ENCODE results near the gene EXOC6B.
A peak's percentile ranks its signal among the peaks of the same experiment; 100 is the strongest.
"Not testable (repeated sequence)": the region's sequence is repeated elsewhere in the genome, so short reads cannot be mapped to it uniquely, and the experiment has no call there.

The EXOC6B gene

DNA sequence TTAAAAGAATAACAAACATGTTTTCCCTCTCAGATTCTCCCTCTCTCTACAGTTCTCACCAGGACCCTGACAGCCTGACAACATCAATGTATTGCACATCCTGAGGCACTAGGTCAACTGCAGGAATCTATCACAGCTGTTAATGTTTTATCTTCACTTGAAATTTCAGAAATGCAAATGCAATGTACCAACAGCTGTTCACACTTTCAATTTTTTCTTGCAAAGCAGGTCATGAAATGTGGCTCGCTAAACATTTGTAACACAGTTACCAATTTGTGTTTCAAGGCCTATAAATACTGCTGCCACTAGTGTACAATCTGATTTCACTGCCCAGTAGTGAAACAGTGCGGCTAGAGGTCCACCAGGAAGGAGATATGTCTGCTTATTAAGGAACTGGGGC lies 147.8 kb downstream of the EXOC6B start:
- DNase-seq (ENCODE audit: low spot score): no peak

DNA sequence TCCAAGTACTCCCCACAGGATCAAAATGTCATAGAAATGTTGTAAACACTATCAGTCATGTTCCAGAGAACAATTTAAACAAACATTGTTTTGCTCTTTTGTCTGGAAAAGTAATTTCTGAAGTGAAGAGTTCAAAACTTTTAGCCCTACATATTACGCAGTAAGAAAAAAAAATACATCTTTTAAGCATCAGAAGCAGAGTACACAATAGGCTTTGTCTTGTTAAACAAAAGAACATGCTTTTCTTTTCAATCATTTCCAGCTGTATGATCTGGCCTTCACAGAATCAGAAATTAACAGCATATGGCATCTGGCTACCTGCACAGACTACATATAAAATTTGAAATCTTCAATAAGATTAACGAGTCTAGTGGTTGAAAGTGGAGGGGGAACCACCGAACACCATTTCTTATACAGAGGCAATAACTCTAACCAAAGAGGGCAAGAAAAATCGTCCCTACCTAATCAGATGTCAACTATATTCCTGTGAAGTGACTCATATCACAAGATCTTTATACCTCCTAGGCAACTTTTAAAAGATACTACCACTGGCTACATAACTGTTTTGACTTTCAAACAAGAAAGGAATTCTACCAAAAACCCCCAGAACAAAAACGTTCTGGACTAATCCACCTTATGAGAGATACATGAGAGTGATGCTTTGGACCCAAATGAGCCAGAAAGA lies 149.3 kb downstream of the EXOC6B start:
- DNase-seq (ENCODE audit: low spot score): no peak

DNA sequence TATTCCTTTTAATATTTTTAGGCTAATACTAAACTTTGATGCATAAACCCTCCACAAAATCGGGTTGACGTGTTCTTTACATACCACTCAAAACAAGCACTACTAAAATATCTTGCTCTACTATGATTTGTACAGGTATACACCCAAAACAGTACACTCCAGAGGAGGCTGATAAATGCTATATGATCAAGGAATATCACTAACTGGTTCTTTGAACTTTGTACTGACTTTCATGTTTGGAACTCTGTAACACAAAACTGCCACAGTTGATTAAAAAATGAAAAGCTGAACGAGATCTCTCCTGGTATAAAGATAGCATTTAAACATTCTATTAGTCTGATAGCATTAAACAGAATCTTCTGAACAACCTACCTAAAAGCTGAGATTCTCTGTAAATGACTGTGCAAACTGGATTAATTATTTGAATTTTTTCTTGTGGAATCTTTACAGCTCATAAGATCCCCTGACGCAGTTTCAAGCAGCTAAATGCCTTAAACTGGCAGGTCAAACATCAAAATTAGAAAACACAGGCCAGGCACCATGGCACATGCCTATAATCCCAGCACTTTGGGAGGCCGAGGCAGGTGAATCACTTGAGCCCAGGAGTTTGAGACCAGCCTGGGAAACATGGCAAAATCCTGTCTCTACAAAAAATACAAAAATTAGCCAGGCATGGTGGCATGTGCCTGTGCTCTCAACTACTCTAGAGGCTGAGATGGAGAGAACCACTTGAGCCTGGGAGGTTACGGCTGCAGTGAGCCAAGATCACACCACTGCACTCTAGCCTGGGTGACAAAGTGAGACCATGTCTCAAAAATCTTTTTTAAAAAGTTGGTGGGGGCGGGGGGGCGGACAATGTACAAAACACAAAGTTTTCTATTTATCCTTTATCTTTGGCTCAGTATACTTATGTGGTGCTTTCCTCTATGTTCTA lies 150.6 kb downstream of the EXOC6B start:
- DNase-seq (ENCODE audit: low spot score): no peak

DNA sequence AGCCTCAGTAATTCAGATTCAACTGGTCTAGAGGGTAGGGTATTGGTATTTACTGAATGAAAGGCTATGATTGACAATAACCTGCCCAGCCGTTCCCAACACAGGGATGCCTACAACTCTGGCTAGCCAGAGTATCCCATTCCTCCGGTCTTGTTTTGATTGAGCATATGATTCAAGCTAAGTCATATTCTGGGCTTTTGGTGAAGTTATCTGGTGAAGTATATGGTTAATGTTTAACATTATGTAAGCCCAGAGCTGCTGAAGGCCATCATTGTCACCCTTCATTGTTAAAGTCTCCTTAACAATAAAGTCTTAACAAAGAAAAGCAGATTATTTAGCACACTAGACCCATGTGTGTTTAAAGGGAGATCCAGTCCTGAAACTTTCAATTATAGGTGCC lies 152.6 kb downstream of the EXOC6B start:
- DNase-seq (ENCODE audit: low spot score): no peak

DNA sequence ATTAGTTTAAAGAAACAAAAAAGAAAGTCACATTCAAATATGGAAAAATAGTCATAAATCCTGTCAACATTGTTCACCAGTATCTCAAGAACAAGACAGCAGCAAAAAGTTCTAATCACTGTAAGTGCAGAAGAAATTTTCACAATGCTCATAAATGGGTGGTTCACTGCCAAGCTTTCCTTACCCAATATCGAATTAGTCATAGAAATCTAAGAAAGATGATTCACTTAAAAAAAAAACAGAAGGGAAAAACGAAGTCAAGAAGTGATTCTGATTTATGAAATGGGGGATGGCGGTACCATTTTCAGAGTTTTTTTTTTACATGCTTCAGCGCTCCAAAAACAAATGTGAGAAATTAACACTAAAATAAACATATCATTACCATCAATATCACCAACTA lies 156.7 kb downstream of the EXOC6B start:
- DNase-seq (ENCODE audit: low spot score): no peak

DNA sequence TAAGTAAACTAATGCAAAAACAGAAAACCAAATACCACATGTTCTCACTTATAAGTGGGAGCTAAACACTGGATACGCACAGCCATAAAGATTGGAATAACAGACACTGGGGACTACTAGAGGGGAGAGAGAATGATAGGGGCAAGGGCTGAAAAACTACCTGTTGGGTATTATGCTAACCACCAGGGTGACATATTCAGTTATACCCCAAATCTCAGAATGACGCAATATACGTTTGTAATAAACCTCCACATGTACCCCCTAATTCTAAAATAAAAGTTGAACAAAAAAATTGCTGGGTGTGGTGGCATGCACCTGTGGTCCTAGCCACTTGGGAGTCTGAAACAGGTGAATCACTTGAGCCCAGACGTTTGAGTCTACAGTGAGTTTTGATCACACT lies 157.2 kb downstream of the EXOC6B start:
- DNase-seq (ENCODE audit: low spot score): no peak

DNA sequence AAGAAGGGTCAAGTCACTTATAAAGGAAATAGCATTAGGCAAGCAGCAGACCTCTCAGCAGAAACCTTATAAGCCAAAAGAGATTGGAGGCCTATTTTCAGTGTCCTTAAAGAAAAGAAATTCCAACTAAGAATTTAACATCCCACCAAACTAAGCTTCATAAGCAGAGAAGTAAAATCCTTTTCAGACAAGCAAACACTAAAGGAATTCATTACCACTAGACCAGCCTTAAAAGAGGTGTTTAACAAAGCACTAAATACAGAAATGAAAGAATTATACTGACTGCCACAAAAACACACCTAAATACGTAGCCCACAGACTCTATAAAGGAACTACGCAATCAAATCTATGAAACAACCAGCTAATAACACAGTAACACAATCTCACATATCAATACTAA lies 160.4 kb downstream of the EXOC6B start:
- no peak for DNase-seq (ENCODE audit: low spot score)

DNA sequence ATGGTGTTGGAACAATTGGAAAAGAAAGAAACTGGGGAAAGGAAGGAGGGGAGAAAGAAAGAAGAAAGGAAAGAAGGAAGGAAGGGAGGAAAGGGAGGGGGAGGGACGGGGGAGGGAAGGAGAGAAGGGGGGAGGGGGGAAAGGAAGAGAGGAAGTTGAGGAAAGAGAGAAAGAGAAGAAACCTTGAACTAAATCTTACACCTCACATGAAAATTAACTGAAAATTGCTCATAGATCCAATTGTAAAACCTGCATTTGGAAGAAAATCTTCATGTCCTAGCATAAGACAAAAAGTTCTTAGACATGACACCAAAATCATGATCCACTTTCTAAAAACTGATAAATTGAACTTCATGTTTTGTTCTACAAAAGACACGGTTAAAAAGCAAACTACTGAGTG lies 163.8 kb downstream of the EXOC6B start:
- no peak for DNase-seq (ENCODE audit: low spot score)

DNA sequence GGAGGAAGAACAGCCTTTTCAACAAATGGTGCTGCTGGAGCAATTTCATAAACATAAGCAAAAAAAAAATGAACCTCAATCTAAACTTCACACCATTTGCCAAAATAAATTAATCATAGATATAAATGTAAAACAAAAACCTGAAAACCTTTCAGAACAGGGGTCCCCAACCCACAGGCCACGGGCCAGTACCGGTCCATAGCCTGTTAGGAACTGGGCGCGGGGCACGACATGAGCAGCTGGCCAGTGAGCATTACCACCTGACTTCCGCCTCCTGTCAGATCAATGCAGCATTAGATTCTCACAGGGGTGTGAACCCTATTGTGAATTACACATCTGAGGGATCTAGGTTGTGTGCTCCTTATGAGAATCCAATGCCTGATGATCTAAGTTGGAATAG lies 176.0 kb downstream of the EXOC6B start:
- DNase-seq (ENCODE audit: low spot score): no peak

DNA sequence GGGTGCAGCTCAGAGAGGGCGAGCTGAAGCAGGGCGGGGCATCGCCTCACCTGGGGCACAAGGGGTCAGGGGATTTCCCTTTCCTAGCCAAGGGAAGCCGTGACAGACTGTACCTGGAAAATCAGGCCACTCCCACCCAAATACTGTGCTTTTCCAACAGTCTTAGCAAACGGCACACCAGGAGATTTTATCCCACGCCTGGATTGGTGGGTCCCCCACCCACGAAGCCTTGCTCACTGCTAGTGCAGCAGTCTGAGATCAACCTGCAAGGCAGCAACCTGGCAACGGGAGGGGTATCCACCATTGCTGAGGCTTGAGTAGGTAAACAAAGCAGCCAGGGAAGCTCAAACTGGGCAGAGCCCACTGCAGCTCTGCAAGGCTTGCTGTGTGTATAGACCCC lies 184.6 kb downstream of the EXOC6B start:
- not testable (repeated sequence) for DNase-seq (ENCODE audit: low spot score)

DNA sequence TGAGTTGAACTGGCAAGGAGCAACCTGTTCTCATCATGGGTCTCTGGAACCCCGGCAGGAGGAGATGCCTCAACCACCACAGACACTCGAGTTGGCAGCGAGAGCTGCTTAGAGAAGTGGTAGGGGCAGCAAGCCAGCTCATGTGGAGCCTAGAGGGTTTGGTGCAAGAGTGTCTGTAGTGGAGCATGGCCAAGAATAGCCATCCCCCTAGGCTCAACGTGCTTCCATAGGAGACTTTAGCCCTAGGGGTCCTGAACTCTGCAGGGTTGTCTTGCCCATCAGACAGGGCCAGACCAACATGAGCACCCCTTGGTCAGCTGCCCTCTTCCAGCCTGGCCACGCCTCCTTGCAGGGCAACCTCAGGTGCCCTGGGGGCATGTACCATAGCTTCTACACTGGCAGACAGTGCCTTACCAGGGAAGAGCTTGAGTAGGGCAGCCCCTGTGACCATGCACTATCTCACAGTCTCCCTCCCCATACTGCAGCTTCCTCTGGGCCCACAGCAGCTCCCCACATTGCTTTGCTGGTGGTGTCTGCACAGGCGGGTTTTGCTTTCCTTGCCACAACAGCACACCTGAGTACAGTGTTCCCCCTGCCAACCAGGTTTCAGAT lies 187.1 kb downstream of the EXOC6B start:
- no peak for DNase-seq (ENCODE audit: low spot score)

DNA sequence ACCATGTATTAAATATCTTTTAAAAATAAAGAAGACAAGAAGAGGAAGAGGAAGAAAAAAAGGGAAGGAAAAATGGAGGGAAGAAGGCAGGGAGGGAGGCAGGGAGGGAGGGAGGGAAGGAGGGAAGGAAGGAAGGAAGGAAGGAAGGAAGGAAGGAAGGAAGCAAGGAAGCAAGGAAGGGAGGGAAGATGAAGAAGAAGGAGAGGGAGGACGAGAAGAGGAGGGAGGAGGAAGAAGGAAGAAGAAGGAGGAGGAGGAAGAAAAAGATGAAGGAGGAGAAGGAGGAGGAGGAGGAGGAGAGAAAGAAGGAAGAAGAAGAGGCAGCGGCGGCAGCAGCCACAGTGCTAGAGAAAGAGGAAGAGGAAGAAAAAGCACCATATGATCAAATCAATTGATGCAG lies 189.6 kb downstream of the EXOC6B start:
- DNase-seq (ENCODE audit: low spot score): no peak

DNA sequence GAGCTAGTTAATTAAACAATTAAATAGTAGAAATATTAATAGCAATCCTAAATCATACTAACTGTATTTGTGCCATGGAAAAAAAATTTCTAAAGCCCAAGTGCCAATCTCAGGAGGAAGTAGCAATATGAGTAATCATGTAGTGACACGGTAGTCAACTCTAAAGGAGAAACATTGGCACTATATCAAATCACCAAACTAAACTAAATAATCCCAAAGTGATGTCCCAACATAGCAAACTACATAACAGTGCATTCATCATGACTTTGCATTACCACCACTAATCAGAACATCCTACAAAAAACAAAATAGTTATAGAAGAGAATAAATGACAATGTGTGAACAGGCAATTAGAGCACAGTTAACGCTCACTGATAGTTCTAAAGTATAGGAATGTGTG lies 195.1 kb downstream of the EXOC6B start:
- DNase-seq (ENCODE audit: low spot score): no peak

DNA sequence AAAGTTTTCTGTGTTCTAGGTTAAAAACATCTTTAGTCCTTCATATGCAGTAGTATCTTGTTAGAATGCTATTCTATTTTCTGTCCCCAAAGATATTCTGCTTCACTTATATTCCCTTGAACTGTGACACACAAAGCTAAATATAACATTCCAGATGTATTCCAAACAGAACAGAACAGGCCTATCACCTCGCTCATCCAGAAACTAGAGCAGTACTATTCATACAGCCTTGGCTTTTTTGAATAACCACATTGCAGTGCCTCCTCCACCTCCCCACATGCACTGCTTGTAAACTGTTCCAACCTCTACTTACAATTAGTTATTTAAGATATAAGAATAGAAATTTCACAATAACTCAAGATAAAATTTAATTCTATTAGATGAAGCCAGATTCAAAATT lies 196.8 kb downstream of the EXOC6B start:
- DNase-seq (ENCODE audit: low spot score): no peak

DNA sequence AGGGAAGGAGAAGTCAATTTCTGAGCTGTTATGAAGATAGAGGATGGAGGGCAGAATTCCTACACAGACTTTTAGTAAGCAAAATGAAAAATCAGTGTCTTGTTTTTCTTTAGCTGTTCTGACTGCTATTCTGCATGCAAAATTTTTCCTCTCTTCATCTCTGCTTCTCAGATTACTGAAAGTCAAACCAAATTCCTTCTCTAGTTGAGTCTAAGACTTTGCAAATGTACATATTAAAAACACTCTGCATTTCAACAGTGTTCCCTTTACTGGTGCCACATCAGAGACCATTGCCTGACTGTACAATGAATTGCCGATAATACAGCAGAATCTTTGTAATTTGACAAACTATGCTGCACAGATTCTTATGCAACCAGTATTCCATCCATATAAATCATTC lies 198.8 kb downstream of the EXOC6B start:
- DNase-seq (ENCODE audit: low spot score): no peak

DNA sequence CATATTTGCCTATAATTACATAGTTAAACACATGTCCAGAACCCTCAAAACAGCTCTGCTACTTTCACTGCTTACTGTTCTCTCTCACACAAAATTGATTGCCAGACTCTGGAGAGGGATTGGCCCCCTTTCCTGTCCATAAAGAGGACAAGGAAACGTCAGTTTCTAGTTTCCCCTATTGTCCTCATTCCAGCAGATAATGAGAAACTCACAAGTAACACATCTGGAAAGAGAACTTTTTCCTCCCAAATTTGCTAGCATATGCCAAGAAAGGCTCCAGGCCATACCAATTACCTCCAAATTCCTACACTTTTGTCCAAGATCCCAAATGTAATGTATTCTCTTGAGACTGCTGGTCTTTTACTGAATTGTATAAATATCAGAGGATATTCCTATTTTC lies 200.5 kb downstream of the EXOC6B start:
- DNase-seq (ENCODE audit: low spot score): no peak

DNA sequence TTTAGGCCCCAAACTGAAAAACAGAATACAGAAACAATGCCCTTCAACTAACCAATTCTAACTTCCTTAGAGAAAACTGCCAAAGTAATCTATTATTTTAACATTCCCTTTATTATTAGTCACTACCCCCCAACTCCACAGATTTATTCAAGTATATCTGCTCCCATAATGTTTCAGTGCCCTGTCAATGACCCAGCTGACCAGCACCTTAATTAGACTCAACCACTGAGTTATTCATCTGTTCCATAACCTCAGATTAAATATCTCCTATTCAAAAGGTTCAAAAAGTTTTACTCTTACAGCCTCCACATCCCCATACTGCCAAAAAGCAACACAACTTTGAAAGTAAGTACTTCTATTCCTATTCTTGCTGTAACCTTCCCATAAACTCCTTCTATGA lies 202.4 kb downstream of the EXOC6B start:
- DNase-seq (ENCODE audit: low spot score): no peak

DNA sequence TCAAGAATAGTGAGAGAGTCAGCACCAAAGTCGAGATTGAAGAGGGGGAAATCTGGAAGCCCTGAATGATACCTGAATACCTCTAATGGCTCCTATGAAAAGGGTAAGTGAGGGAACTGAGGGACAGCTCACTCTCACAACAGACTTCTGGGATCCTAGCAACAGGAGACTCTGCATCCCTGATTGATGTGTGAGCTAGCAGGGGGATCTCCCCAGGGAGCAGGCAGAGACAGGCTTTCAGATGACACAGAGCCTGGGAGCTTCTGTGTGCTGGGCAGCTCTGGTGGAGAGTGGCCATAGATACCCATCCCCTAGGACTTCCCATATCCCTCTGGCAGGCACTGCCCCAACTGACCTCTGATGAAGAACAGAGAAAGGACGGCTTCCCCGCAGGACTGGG lies 206.2 kb downstream of the EXOC6B start:
- no peak for DNase-seq (ENCODE audit: low spot score)

DNA sequence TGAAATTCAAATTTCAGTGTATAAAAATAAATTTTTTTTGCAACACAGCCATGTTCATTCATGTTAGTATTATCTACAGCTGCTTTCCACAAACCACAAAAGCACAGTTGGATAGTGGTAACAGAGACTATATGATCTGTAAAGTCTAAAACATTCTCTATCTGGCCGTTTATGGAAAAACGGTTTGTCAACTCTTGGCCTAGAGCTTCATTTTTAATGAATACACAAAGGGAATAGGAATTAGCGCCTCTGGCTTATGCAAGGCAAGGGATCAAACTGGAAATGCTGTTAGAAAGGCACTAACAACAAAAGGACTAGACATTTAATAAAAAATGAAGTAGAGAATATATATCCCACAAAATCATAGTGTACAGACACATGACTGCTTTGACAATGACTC lies 211.9 kb downstream of the EXOC6B start:
- DNase-seq (ENCODE audit: low spot score): peak; percentile 15

DNA sequence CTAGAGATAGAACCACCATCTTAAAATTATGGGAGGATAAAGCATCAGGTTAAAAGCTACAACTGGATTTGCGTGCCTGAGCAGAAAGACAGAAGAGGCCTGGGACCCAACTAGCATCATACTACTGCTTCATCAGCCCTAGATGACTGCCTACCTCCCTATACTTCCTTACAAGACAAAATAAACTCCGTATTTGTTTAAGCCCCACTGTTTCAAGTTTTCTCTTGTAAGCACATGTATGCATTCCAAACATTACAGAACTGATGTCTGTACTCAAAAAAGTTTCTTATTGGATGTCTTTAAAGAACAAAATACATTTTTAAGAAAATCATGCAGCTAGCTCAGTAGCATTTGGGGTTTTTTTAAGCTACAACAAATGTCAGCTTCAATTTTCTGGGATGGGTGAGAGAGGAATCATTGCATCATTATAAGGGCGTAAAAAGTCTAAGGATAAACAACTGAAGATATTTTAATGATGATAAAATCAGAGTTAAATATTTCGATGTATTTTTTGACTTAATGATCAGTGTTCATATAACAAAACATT lies 213.1 kb downstream of the EXOC6B start:
- no peak for DNase-seq (ENCODE audit: low spot score)

DNA sequence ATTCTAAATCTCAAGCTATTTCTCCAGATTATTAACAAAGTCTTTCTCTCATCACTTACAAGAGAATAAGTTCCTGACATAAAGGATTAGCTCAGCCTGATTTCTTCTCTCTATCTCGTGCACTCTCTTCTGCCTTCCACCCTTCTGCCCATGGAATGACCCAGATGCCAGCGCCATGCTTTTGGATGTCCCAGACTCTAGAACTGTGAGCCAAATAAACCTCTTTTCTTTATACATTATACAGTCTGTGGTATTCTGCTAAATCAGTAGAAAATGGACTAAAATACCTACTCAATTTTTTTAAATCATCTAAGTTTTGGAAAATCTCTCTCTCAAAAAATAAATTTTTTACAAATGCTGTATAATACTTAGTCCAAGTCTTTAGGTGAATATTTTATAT lies 218.6 kb downstream of the EXOC6B start:
- DNase-seq (ENCODE audit: low spot score): no peak

DNA sequence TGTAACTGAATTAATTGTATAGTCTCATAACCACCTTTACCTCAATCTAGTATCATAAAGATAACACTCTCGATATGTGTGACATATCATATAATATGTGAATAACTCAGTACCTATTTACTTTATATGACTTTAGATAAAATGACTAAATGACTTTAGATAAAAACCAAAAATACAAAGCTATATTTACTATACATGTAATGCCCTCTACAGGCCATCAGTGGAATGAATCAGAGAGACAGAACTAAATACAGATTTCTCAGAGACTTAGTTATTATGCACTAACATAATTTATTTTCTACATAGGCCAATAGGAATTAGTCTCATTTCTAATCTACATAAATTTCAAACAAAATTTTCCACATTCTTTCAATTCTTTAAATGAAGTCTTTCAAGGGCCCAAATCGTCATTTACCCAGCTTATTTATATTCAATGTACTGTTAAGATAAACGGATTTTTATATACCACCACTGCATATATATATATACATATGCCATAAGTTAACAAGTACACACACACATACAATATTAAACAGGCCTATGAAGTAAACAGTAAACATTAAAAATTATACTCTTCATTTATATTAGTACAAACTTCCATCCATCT lies 219.9 kb downstream of the EXOC6B start:
- DNase-seq (ENCODE audit: low spot score): no peak

Measured in Ammon's horn (tissue), 1 donor.